CD4-positive, alpha-beta T cell treated with Interleukin-1 beta for 1 hour (primary cell): ENCODE results near the gene WNT10A.
"Not testable (repeated sequence)": the region's sequence is repeated elsewhere in the genome, so short reads cannot be mapped to it uniquely, and the experiment has no call there.

Experiments
- DNase-seq, 2 donors: peaks; one replicate each; pipeline ENCODE4 v3.0.0-alpha.2; 2020 to 2022

WNT10A gene

GRCh38 chr2:218880102-218880858, at the start of gene WNT10A:
Gene WNT10A, plus strand, starts transcription at chr2:218880852. Its CDS starts 144 bp downstream, at chr2:218880996.
- peak; percentile 88 to 91 for DNase-seq

GRCh38 chr2:218831378-218831990, 49.2 kb upstream of the WNT10A start, which contains the start of gene PRKAG3:
Gene PRKAG3, minus strand, starts transcription at chr2:218831803.
- DNase-seq, result no peak

- no peak for DNase-seq
Measured at GRCh38 chr2:218832081-218832480, 48.6 kb upstream of the WNT10A start.

- DNase-seq, result no peak
Measured at GRCh38 chr2:218832520-218832919, 48.1 kb upstream of the WNT10A start.

- no peak for DNase-seq
Measured at GRCh38 chr2:218833023-218833609, 47.5 kb upstream of the WNT10A start.

GRCh38 chr2:218834685-218835084, 46.0 kb upstream of the WNT10A start:
- no peak for DNase-seq

- no peak for DNase-seq
Measured at GRCh38 chr2:218837495-218837894, 43.2 kb upstream of the WNT10A start.

- no peak for DNase-seq
Measured at GRCh38 chr2:218839430-218839829, 41.2 kb upstream of the WNT10A start.

- no peak for DNase-seq
Measured at GRCh38 chr2:218839888-218840287, 40.8 kb upstream of the WNT10A start.

GRCh38 chr2:218844334-218844733, 36.3 kb upstream of the WNT10A start:
- DNase-seq, result not testable (repeated sequence)

- not testable (repeated sequence) for DNase-seq
Measured at GRCh38 chr2:218846963-218847362, 33.7 kb upstream of the WNT10A start.

GRCh38 chr2:218849721-218850120, 30.9 kb upstream of the WNT10A start:
- DNase-seq, result no peak

- DNase-seq, result no peak
Measured at GRCh38 chr2:218850796-218851195, 29.9 kb upstream of the WNT10A start.

GRCh38 chr2:218851286-218851685, 29.4 kb upstream of the WNT10A start:
- no peak for DNase-seq

GRCh38 chr2:218852911-218853667, 27.6 kb upstream of the WNT10A start:
- DNase-seq, result peak; percentile 58 to 67

GRCh38 chr2:218853766-218854165, 26.9 kb upstream of the WNT10A start:
- DNase-seq, result no peak

- DNase-seq, result no peak
Measured at GRCh38 chr2:218854860-218855259, 25.8 kb upstream of the WNT10A start.

GRCh38 chr2:218855305-218856166, 25.1 kb upstream of the WNT10A start:
- no peak for DNase-seq

- no peak for DNase-seq
Measured at GRCh38 chr2:218856167-218856895, 24.3 kb upstream of the WNT10A start.

GRCh38 chr2:218856896-218857243, 23.8 kb upstream of the WNT10A start:
- DNase-seq, result no peak

- DNase-seq, result no peak
Measured at GRCh38 chr2:218857371-218858137, 23.1 kb upstream of the WNT10A start.
